BLaER1 (cell line): ENCODE results near the gene PTGER4.
"Not testable (repeated sequence)": the region's sequence is repeated elsewhere in the genome, so short reads cannot be mapped to it uniquely, and the experiment has no call there.

Experiments
- H3K27ac ChIP-seq: shearing (Covaris generic); formaldehyde crosslinking; 2 replicates; pipeline ENCODE4 v1.8.1; 2022
- H3K27me3 ChIP-seq: shearing (Covaris generic); formaldehyde crosslinking; 2 replicates; pipeline ENCODE4 v1.8.1; 2022
- H3K36me3 ChIP-seq: shearing (Covaris generic); formaldehyde crosslinking; 2 replicates; pipeline ENCODE4 v1.8.1; 2022
- H3K4me1 ChIP-seq: shearing (Covaris generic); formaldehyde crosslinking; 2 replicates; pipeline ENCODE4 v1.8.1; 2022
- H3K4me2 ChIP-seq: shearing (Covaris generic); formaldehyde crosslinking; 2 replicates; pipeline ENCODE4 v1.8.1; 2022
- H3K4me3 ChIP-seq: shearing (Covaris generic); formaldehyde crosslinking; 2 replicates; pipeline ENCODE4 v1.8.1; 2022
- H3K9ac ChIP-seq: shearing (Covaris generic); formaldehyde crosslinking; 2 replicates; pipeline ENCODE4 v1.8.1; 2022
- H3K9me3 ChIP-seq: shearing (Covaris generic); formaldehyde crosslinking; 2 replicates; pipeline ENCODE4 v1.8.1; 2022
- H4K20me1 ChIP-seq: shearing (Covaris generic); formaldehyde crosslinking; 2 replicates; pipeline ENCODE4 v1.8.1; 2022
- Cebpa-rat ChIP-seq: shearing (Covaris generic); IDR thresholded peaks from 2 replicates; pipeline ENCODE4 v1.8.1; 2022

The PTGER4 gene

GRCh38 chr5:40714001-40714400 lies 34.3 kb downstream of the PTGER4 start:
- Histone ChIP-seq H3K4me3 (no peak overlapping the region), H3K9ac (no peak overlapping the region), H3K9me3 (peaks cover 20% of the 10 kb centered on the region; the same call in 1 of the 2 replicates), H3K27me3 (no peaks in the 10 kb centered on the region), H4K20me1 (no peaks in the 10 kb centered on the region), H3K36me3 (peaks cover 38% of the 10 kb centered on the region), H3K4me1 (no peaks in the 10 kb centered on the region), H3K27ac (no peak overlapping the region), H3K4me2 (no peak overlapping the region)
- no peak for TF ChIP-seq Cebpa-rat

DNA sequence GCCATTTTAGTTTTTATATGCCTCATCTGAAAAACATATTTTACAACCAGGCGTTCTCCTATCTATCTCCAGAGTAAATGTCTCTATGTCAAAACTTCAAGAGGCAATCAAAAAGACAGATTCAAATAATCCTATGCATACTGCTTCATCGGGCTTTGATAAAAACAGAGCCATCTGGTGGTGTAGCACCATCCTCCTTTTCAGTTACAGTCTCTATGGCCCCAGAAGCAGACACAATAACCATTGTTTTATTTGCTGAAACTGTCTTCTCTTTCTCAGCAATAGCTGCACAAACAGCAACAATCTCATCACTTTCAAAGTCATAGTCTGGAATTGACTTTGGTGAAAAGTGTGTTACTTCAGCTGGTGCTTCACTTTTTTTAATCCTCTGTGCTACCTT lies 36.3 kb downstream of the PTGER4 start:
- peaks cover 47% of the 10 kb centered on the region for H3K36me3 ChIP-seq
- no peak overlapping the region for H3K4me2 ChIP-seq
- H3K4me1 ChIP-seq = no peaks in the 10 kb centered on the region
- no peak overlapping the region for H3K4me3 ChIP-seq
- no peak overlapping the region for H3K9ac ChIP-seq
- no peaks in the 10 kb centered on the region for H3K27me3 ChIP-seq
- H3K9me3 ChIP-seq = peaks cover 26% of the 10 kb centered on the region
- TF ChIP-seq Cebpa-rat = no peak
- no peaks in the 10 kb centered on the region for H4K20me1 ChIP-seq
- no peak overlapping the region for H3K27ac ChIP-seq

- H3K36me3 ChIP-seq = peaks cover 53% of the 10 kb centered on the region
- no peak overlapping the region for H3K4me2 ChIP-seq
- no peak overlapping the region for H3K9ac ChIP-seq
- TF ChIP-seq Cebpa-rat = no peak
- H3K4me3 ChIP-seq = no peak overlapping the region
- peaks cover 27% of the 10 kb centered on the region for H3K9me3 ChIP-seq
- H3K27ac ChIP-seq = no peak overlapping the region
- H3K27me3 ChIP-seq = no peaks in the 10 kb centered on the region
- H3K4me1 ChIP-seq = no peaks in the 10 kb centered on the region
- no peaks in the 10 kb centered on the region for H4K20me1 ChIP-seq
Measured at GRCh38 chr5:40716590-40716989, 36.9 kb downstream of the PTGER4 start.

DNA sequence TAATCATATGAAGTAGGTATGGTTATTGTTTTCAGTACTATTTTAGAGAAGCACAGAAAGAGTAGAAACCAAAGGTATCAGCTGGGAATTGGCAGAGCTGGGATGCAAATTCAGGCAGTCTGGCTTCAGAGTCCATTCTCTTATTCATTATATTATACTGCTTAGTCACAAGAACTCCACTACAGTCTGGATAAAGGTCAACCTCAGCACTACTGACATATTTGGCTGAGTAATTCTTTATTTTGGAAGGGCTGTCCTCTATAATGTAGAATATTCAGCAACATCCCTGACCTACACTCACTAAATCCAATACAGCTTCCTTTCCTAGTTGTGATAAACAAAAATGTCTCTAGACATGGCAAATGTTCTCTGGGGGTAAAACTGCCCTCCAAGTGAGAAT lies 37.6 kb downstream of the PTGER4 start:
- H3K9ac ChIP-seq = no peak overlapping the region
- no peak overlapping the region for H3K4me3 ChIP-seq
- H3K9me3 ChIP-seq = peaks cover 31% of the 10 kb centered on the region
- no peaks in the 10 kb centered on the region for H3K27me3 ChIP-seq
- no peaks in the 10 kb centered on the region for H3K4me1 ChIP-seq
- no peak for TF ChIP-seq Cebpa-rat
- no peak overlapping the region for H3K4me2 ChIP-seq
- H3K36me3 ChIP-seq = peaks cover 59% of the 10 kb centered on the region
- H4K20me1 ChIP-seq = no peaks in the 10 kb centered on the region
- H3K27ac ChIP-seq = no peak overlapping the region

- peaks cover 77% of the 10 kb centered on the region for H3K36me3 ChIP-seq
- H3K4me2 ChIP-seq = no peak overlapping the region
- H3K27me3 ChIP-seq = no peaks in the 10 kb centered on the region
- H3K9me3 ChIP-seq = peaks cover 52% of the 10 kb centered on the region
- no peak for TF ChIP-seq Cebpa-rat
- H3K4me3 ChIP-seq = no peak overlapping the region
- H4K20me1 ChIP-seq = no peaks in the 10 kb centered on the region
- no peak overlapping the region for H3K27ac ChIP-seq
- H3K4me1 ChIP-seq = no peaks in the 10 kb centered on the region
- no peak overlapping the region for H3K9ac ChIP-seq
Measured at GRCh38 chr5:40720069-40720468, 40.4 kb downstream of the PTGER4 start.

DNA sequence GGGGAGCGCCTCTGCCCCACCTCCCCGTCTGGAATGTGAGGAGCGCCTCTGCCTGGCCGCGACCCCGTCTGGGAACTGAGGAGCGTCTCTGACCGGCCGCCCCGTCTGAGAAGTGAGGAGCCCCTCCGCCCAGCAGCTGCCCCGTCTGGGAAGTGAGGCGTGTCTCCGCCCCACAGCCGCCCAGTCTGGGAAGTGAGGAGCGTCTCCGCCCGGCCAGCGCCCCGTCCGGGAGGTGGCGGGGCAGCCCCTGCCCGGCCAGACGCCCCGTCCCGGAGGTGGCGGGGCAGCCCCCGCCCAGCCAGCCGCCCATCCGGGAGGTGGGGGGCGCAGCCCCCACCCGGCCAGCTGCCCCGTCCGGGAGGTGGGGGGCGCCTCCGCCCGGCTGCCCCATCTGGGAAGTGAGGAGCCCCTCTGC lies 42.8 kb downstream of the PTGER4 start:
- Histone ChIP-seq H3K9me3 (peaks cover 52% of the 10 kb centered on the region), H3K36me3 (peaks cover 73% of the 10 kb centered on the region)
- H3K4me3 ChIP-seq, H3K9ac ChIP-seq, H3K27me3 ChIP-seq, H3K4me2 ChIP-seq, H3K4me1 ChIP-seq, H3K27ac ChIP-seq, H4K20me1 ChIP-seq: not testable (repeated sequence)

DNA sequence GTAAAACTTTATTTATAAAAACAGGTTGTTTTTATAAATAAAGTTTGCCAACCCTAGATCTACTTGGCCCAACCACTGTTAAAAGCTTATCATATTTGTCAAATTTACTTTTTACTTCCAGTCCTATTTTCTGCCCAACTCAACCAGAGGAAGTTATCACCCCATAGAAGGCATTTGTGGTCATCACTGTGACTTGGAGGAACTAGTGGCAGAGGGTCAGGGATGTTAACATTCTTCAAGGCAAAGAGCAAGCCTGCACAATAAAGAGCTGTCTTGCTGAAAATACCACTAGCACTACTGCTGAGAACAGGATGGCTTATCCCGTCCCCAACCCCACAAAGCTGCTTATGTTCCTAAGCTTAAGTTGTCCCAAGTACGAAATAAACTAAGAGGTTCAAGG lies 53.7 kb downstream of the PTGER4 start:
- H3K4me2 ChIP-seq = no peak overlapping the region
- H3K4me1 ChIP-seq = peaks cover 4% of the 10 kb centered on the region; the same call in 1 of the 2 replicates
- peaks cover 14% of the 10 kb centered on the region for H4K20me1 ChIP-seq
- H3K9me3 ChIP-seq = peaks cover 3% of the 10 kb centered on the region; the same call in 1 of the 2 replicates
- no peak overlapping the region for H3K27ac ChIP-seq
- no peak overlapping the region for H3K4me3 ChIP-seq
- no peak overlapping the region for H3K9ac ChIP-seq
- TF ChIP-seq Cebpa-rat = no peak
- H3K36me3 ChIP-seq = peaks cover 48% of the 10 kb centered on the region
- no peaks in the 10 kb centered on the region for H3K27me3 ChIP-seq

- peaks cover 14% of the 10 kb centered on the region for H4K20me1 ChIP-seq
- no peak overlapping the region for H3K4me2 ChIP-seq
- no peak overlapping the region for H3K27ac ChIP-seq
- no peak overlapping the region for H3K9ac ChIP-seq
- peaks cover 48% of the 10 kb centered on the region for H3K36me3 ChIP-seq
- peaks cover 3% of the 10 kb centered on the region; the same call in 1 of the 2 replicates for H3K9me3 ChIP-seq
- no peak overlapping the region for H3K4me3 ChIP-seq
- no peak for TF ChIP-seq Cebpa-rat
- no peaks in the 10 kb centered on the region for H3K27me3 ChIP-seq
- H3K4me1 ChIP-seq = peaks cover 4% of the 10 kb centered on the region; the same call in 1 of the 2 replicates
Measured at GRCh38 chr5:40733879-40734563, 54.3 kb downstream of the PTGER4 start.

DNA sequence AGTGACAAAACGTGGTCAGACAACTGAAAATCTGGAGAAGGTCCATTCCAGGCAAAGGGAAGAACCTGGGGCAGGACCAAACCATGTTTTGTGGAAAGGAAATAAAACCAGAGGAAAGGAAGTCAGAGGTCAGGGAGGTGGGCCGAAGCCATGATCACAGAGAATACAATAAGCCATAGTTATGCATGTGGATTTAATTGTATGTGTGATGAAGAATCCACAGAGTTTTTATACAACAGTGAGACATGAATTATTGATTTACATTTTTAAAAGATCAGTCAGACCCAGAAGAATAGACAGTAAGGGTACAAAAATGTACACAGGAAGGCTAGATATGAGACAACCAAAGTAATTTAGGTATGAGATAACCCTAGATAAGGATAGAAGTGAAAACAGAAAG lies 55.3 kb downstream of the PTGER4 start:
- no peak overlapping the region for H3K4me2 ChIP-seq
- peaks cover 14% of the 10 kb centered on the region for H4K20me1 ChIP-seq
- H3K36me3 ChIP-seq = peaks cover 47% of the 10 kb centered on the region
- peaks cover 4% of the 10 kb centered on the region; the same call in 1 of the 2 replicates for H3K4me1 ChIP-seq
- peaks cover 7% of the 10 kb centered on the region for H3K9me3 ChIP-seq
- no peak overlapping the region for H3K9ac ChIP-seq
- no peak for TF ChIP-seq Cebpa-rat
- no peak overlapping the region for H3K4me3 ChIP-seq
- H3K27ac ChIP-seq = no peak overlapping the region
- H3K27me3 ChIP-seq = no peaks in the 10 kb centered on the region

- Histone ChIP-seq H3K4me3 (no peak overlapping the region), H3K4me2 (no peak overlapping the region), H3K9ac (no peak overlapping the region), H3K4me1 (peaks cover 4% of the 10 kb centered on the region; the same call in 1 of the 2 replicates), H3K27me3 (no peaks in the 10 kb centered on the region), H3K9me3 (peaks cover 12% of the 10 kb centered on the region), H4K20me1 (peaks cover 14% of the 10 kb centered on the region), H3K27ac (no peak overlapping the region), H3K36me3 (peaks cover 52% of the 10 kb centered on the region)
- no peak for TF ChIP-seq Cebpa-rat
Measured at GRCh38 chr5:40735609-40736008, 55.9 kb downstream of the PTGER4 start.
